Astrocyte of the cerebellum (primary cell): ENCODE data around the gene SLAMF8.

Experiments
- DNase-seq: peaks from one replicate; pipeline ENCODE4 v3.0.0-alpha.2; 2011; ENCODE audit warnings: low read depth
- H3K4me3 ChIP-seq: 2 replicates; pipeline ENCODE4 v1.5.1; 2011; ENCODE audit warnings: mild to moderate bottlenecking, low read depth, low read length, moderate library complexity
- in situ Hi-C: cut with HindIII; loops from 2 replicates; pipeline ENCODE4 v1.10.0; 2017; ENCODE audit warnings: low sequenced_read_pairs
- TF ChIP-seq, protein P1 (sequence below): IDR thresholded peaks from 2 replicates; pipeline ENCODE4 v1.5.1; 2012; ENCODE audit warnings: low read length, low read depth, moderate library complexity, mild to moderate bottlenecking; ENCODE audit errors: missing control alignments

SLAMF8 gene

GRCh38 chr1:159881622-159882526 is 55.2 kb downstream of the SLAMF8 start:
- in situ Hi-C loops, result no loop called here
- H3K4me3 ChIP-seq, result no peak overlapping the region
- DNase-seq, result peak; percentile 95
- TF ChIP-seq, protein P1, sequence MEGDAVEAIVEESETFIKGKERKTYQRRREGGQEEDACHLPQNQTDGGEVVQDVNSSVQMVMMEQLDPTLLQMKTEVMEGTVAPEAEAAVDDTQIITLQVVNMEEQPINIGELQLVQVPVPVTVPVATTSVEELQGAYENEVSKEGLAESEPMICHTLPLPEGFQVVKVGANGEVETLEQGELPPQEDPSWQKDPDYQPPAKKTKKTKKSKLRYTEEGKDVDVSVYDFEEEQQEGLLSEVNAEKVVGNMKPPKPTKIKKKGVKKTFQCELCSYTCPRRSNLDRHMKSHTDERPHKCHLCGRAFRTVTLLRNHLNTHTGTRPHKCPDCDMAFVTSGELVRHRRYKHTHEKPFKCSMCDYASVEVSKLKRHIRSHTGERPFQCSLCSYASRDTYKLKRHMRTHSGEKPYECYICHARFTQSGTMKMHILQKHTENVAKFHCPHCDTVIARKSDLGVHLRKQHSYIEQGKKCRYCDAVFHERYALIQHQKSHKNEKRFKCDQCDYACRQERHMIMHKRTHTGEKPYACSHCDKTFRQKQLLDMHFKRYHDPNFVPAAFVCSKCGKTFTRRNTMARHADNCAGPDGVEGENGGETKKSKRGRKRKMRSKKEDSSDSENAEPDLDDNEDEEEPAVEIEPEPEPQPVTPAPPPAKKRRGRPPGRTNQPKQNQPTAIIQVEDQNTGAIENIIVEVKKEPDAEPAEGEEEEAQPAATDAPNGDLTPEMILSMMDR, result no peak

- TF ChIP-seq, protein P1, result no peak
- in situ Hi-C loops, result no loop called here
- no peak for DNase-seq
- H3K4me3 ChIP-seq, result no peak overlapping the region
These were observed 55.8 kb downstream of the SLAMF8 start for GRCh38 chr1:159882527-159882862.

- no peak for DNase-seq
- no peak overlapping the region for H3K4me3 ChIP-seq
- in situ Hi-C loops, result no loop called here
- TF ChIP-seq, protein P1, result no peak
These were observed 56.5 kb downstream of the SLAMF8 start for GRCh38 chr1:159883134-159883533.

- DNase-seq, result no peak
- TF ChIP-seq, protein P1, result no peak
- in situ Hi-C loops, result no loop called here
- H3K4me3 ChIP-seq, result no peak overlapping the region
These were observed 57.6 kb downstream of the SLAMF8 start for GRCh38 chr1:159884296-159884695.
